ENCODE measurements around the gene CCL27.

CCL27 gene

GRCh38 chr9:34662526-34663302 lies at the start of gene CCL27:
Gene CCL27, minus strand, starts transcription at chr9:34662657. Its CDS starts 24 bp downstream, at chr9:34662633.
- DNase-seq: no peak

- no peak for DNase-seq
Observed at GRCh38 chr9:34712140-34712539, 49.7 kb upstream of the CCL27 start.

- DNase-seq: no peak
Observed at GRCh38 chr9:34710023-34710422, 47.6 kb upstream of the CCL27 start, which contains the start of gene CCL21. Gene CCL21, minus strand, starts transcription at chr9:34710136. Its CDS starts 70 bp downstream, at chr9:34710066.

GRCh38 chr9:34709196-34709978 lies 46.9 kb upstream of the CCL27 start:
- no peak for DNase-seq

GRCh38 chr9:34707130-34707529 lies 44.7 kb upstream of the CCL27 start:
- DNase-seq: no peak

GRCh38 chr9:34701769-34702736 lies 39.6 kb upstream of the CCL27 start:
- DNase-seq: peak; percentile 72

GRCh38 chr9:34701023-34701768 lies 38.7 kb upstream of the CCL27 start:
- DNase-seq: peak; percentile 64

GRCh38 chr9:34694811-34695210 lies 32.4 kb upstream of the CCL27 start:
- no peak for DNase-seq

GRCh38 chr9:34693560-34693959 lies 31.1 kb upstream of the CCL27 start:
- DNase-seq: no peak

- DNase-seq: no peak
Observed at GRCh38 chr9:34691936-34692315, 29.5 kb upstream of the CCL27 start.

GRCh38 chr9:34690983-34691935 lies 28.8 kb upstream of the CCL27 start, which contains the start of gene CCL19:
Gene CCL19, minus strand, starts transcription at chr9:34691276. Its CDS starts 137 bp downstream, at chr9:34691139.
- no peak for DNase-seq

- no peak for DNase-seq
Observed at GRCh38 chr9:34689512-34689911, 27.1 kb upstream of the CCL27 start.

GRCh38 chr9:34689116-34689470 lies 26.6 kb upstream of the CCL27 start:
- no peak for DNase-seq

- no peak for DNase-seq
Observed at GRCh38 chr9:34688329-34689115, 26.1 kb upstream of the CCL27 start.

GRCh38 chr9:34687276-34688030 lies 25.0 kb upstream of the CCL27 start:
- no peak for DNase-seq

GRCh38 chr9:34686732-34687131 lies 24.3 kb upstream of the CCL27 start:
- no peak for DNase-seq

GRCh38 chr9:34686231-34686630 lies 23.8 kb upstream of the CCL27 start:
- no peak for DNase-seq

GRCh38 chr9:34685591-34685990 lies 23.1 kb upstream of the CCL27 start:
- no peak for DNase-seq

- DNase-seq: no peak
Observed at GRCh38 chr9:34684816-34685215, 22.4 kb upstream of the CCL27 start.

Measured in activated effector memory CD4-positive, alpha-beta T cell treated with Interleukin-2 at 50 U/mL for 16 hours (primary cell).